SIG-M5 treated with dmso at 0.1 percent for 504 hours (cell line): ENCODE results near the gene ACADM.
"Not testable (repeated sequence)": the region's sequence is repeated elsewhere in the genome, so short reads cannot be mapped to it uniquely, and the experiment has no call there.

Experiments
- DNase-seq: peaks from one replicate; lab custom pipeline; 2025; ENCODE audit not compliant: unreplicated experiment; lab: John Stamatoyannopoulos, UW

The ACADM gene

GRCh38 chr1:75792091-75792490, 67.6 kb downstream of the ACADM start:
- DNase-seq = no peak

GRCh38 chr1:75794382-75794781, 69.9 kb downstream of the ACADM start:
- DNase-seq = no peak

- DNase-seq = no peak
Measured at GRCh38 chr1:75795703-75796193, 71.2 kb downstream of the ACADM start.

- peak; percentile 23 for DNase-seq
Measured at GRCh38 chr1:75796376-75797272, 72.1 kb downstream of the ACADM start, which contains the start of gene MSH4. TSS of gene MSH4 (plus strand) at chr1:75796882. CDS start at chr1:75796986, 104 bp downstream.

- DNase-seq = no peak
Measured at GRCh38 chr1:75797273-75797588, 72.7 kb downstream of the ACADM start.

DNA sequence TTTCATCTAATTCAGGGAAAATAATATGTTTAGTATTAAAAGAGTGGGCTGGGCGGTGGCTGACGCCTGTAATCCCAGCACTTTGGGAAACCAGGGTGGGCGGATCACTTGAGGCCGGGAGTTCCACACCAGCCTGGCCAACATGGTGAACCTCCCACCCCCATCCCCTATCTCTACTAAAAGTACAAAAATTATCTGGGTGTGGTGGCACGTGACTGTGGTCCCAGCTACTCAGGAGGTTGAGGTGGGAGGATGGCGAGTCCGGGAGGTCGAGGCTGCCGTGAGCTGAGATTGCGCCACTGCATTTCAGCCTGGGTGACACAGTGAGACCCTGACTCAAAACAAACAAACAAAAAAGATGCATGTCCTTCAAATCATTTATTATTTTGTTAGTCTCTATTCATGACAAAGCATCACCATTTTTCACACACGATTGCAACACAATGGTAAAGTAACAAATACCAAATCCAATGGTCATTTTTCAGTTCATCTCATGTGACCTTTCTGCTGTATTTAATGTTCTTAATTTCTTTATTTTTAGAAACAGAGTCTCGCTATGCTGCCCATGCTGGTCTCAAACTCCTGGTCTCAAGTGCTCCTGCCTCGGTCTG, 73.2 kb downstream of the ACADM start:
- no peak for DNase-seq

DNA sequence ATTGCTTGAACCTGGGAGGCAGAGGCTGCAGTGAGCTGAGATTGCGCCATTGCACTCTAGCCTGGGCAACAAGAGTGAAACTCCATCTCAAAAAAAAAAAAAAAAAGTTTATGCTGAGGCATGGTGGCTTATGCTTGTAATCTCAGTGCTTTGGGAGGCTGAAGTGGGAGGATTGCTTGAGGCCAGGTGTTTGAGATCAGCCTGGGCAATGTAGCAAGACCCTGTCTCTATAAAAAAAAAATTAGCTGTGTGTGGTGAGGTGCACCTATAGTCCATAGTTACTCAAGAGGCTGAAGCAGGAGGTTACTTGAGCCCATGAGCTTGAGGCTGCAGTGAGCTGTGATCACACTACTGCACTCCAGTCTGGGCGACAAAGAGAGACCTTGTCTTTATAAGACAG, 77.0 kb downstream of the ACADM start:
- DNase-seq = not testable (repeated sequence)

DNA sequence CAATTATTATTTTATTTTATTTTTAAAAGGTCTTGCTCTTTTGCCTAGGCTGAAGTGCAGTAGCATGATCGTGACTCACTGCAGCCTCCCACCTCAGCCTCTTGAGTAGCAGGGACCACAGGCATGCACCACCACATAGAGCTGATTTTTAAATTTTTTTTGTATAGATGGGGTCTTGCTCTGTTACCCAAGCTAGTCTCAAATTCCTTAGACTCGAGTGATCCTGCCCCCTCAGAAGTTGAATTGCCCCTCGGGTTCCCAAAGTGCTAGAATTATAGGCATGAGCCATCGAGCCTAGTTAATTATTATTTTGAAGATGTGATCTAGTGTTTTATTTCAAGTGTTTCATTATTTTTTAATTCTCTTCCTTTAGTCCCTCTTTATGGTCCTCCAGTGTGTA, 84.4 kb downstream of the ACADM start:
- DNase-seq = no peak

DNA sequence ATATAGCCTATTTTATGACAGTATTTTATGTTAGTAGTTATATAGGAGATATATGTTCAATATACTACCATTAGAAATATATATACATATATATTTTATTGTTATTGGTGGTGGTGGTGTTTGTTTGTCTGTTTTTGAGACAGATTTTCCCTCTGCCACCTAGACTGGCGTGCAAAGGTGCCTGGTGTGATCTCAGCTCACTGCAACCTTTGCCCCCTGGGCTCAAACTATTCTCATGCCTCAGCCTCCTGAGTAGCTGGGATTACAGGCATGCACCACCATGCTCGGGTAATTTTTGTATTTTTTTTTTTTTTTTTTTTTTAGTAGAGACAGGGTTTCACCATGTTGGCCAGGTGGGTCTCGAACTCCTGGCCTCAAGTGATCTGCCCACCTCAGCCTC, 85.6 kb downstream of the ACADM start:
- DNase-seq = not testable (repeated sequence)

DNA sequence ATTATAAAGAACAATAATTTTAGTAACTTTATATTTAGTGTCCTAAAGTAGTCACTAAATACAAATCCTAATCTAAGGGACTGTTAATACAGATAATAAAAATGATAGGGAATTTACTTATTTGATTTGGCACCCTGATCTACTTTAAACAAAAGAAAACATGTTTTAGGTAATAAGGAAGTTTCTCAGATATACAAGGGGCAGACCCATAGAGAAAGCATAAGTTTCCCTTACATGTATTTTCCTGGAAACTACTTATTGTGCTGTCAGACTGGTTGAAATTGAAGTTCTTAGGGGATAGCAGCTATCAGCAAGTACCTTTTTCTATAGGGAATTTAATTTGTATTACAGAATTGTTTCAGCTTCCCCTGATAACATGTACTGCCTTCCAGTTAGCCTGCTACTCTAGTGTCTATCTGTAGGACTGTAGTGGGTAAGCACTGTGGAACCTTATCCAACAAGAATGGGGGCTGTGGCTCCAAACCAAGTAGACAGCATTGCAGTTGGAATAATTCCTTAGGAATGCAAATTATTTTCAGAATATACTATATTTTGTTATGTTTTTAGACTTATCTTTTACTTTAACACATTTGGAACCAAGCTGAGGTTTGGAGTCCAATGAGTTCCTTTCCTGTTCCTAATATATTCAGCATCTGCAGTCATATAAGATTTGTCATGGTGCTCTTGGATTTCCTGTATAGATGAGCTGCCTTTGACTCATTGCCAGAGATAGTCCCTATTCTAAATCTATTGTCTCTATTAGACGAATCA, 86.9 kb downstream of the ACADM start:
- DNase-seq = no peak

- no peak for DNase-seq
Measured at GRCh38 chr1:75812065-75812464, 87.6 kb downstream of the ACADM start.
